SK-MEL-5 (cell line): ENCODE results near the gene GPR89A. TPM values are rescaled to one million over a fixed set of nuclear protein-coding genes. Genes with fewer than 3 reads are reported as not detected.
"Not testable (repeated sequence)": the region's sequence is repeated elsewhere in the genome, so short reads cannot be mapped to it uniquely, and the experiment has no call there.

Source experiments
- DNase-seq: peaks from one replicate; pipeline ENCODE4 v3.0.0-alpha.2; 2016; ENCODE audit warnings: low read depth, low spot score
- in situ Hi-C: cut with HindIII; loops from 2 replicates; pipeline ENCODE4 v1.10.0; 2016; ENCODE audit warnings: low sequenced_read_pairs, high pct_unique_total_duplicates, low pct_unique_long_range_greater_than_20kb
- polyA plus RNA-seq, 2 experiments: library from polyadenylated mRNA; depleted of rRNA; stranded (reverse); fragments of >200 nt; gene quantifications; 2 replicates each; pipeline ENCODE4 v1.2.3, GENCODE V29; 2015
- total RNA-seq: library from RNA; depleted of rRNA; stranded (reverse); fragments of >200 nt; shearing (Covaris generic); gene quantifications from 2 replicates; pipeline ENCODE4 v1.2.3, GENCODE V29; 2014; rRNA removed

GPR89A gene
- 47.7 and 62.4 TPM in 2 replicates for total RNA-seq
- 24.8 and 25.3 TPM in 2 replicates for polyA plus RNA-seq (2015; cell fraction: cytosol; rRNA removed)
- 189 and 202 TPM in 2 replicates for polyA plus RNA-seq (2015; cell fraction: nucleus; rRNA removed)

- DNase-seq: peak; percentile 98
- in situ Hi-C loops: not testable (repeated sequence)
Measured at GRCh38 chr1:145607833-145608733, at the start of gene GPR89A. TSS of gene GPR89A (plus strand) at chr1:145607988. CDS start at chr1:145608134, 146 bp downstream.

- in situ Hi-C loops: not testable (repeated sequence)
Measured at GRCh38 chr1:145586820-145587219, 21.0 kb upstream of the GPR89A start.

GRCh38 chr1:145590806-145591205, 17.0 kb upstream of the GPR89A start:
- DNase-seq, in situ Hi-C loops: not testable (repeated sequence)

More at GRCh38 chr1:145586820-145587219, 21.0 kb upstream of the GPR89A start:
- not testable (repeated sequence) for DNase-seq

- in situ Hi-C loops, DNase-seq: not testable (repeated sequence)
Measured at GRCh38 chr1:145592347-145592746, 15.4 kb upstream of the GPR89A start.

GRCh38 chr1:145595421-145595820, 12.4 kb upstream of the GPR89A start:
- in situ Hi-C loops, DNase-seq: not testable (repeated sequence)

- DNase-seq, in situ Hi-C loops: not testable (repeated sequence)
Measured at GRCh38 chr1:145596236-145596635, 11.6 kb upstream of the GPR89A start.

GRCh38 chr1:145599426-145599825, 8.4 kb upstream of the GPR89A start:
- in situ Hi-C loops, DNase-seq: not testable (repeated sequence)

- DNase-seq: no peak
- in situ Hi-C loops: no loop called here
Measured at GRCh38 chr1:145601593-145601992, 6.2 kb upstream of the GPR89A start.

GRCh38 chr1:145606840-145607239, 948 bp upstream of the GPR89A start:
- in situ Hi-C loops, DNase-seq: not testable (repeated sequence)

- in situ Hi-C loops, DNase-seq: not testable (repeated sequence)
Measured at GRCh38 chr1:145607289-145607688, 499 bp upstream of the GPR89A start.

- DNase-seq, in situ Hi-C loops: not testable (repeated sequence)
Measured at GRCh38 chr1:145610744-145611143, 3.0 kb downstream of the GPR89A start.

- DNase-seq, in situ Hi-C loops: not testable (repeated sequence)
Measured at GRCh38 chr1:145620073-145620472, 12.3 kb downstream of the GPR89A start.

- DNase-seq, in situ Hi-C loops: not testable (repeated sequence)
Measured at GRCh38 chr1:145622177-145622576, 14.4 kb downstream of the GPR89A start.

GRCh38 chr1:145636237-145636636, 28.4 kb downstream of the GPR89A start:
- DNase-seq, in situ Hi-C loops: not testable (repeated sequence)

- in situ Hi-C loops, DNase-seq: not testable (repeated sequence)
Measured at GRCh38 chr1:145641886-145642285, 34.1 kb downstream of the GPR89A start.

- in situ Hi-C loops: not testable (repeated sequence)
Measured at GRCh38 chr1:145643990-145644389, 36.2 kb downstream of the GPR89A start.

GRCh38 chr1:145656245-145656943, 48.6 kb downstream of the GPR89A start:
- DNase-seq, in situ Hi-C loops: not testable (repeated sequence)

More at GRCh38 chr1:145643990-145644389, 36.2 kb downstream of the GPR89A start:
- not testable (repeated sequence) for DNase-seq

- in situ Hi-C loops: not testable (repeated sequence)
- DNase-seq: peak; percentile 9
Measured at GRCh38 chr1:145662502-145662901, 54.7 kb downstream of the GPR89A start.
